Measurements from ENCODE around the gene DDX41.

The DDX41 gene

GRCh38 chr5:177507165-177507564 is 9.6 kb downstream of the DDX41 start:
- Histone ChIP-seq H3K4me3 (replicated peaks; ENCODE audit: insufficient read depth, low read length) (peak overlapping the region; percentile 84), H3K27ac (replicated peaks) (peak overlapping the region; percentile 96), H3K27me3 (ENCODE audit: insufficient read depth, poor library complexity, severe bottlenecking) (no peaks in the 10 kb centered on the region)
- DNase-seq (ENCODE audit: low read depth in 1 of 2, low spot score in 1 of 2), result peak in 1 of 2 experiments; percentile 58
- TF ChIP-seq GABPA (IDR thresholded peaks at IDR 0.05; ENCODE audit: low read depth) (no peak), REST (IDR thresholded peaks at IDR 0.05; ENCODE audit: insufficient replicate concordance, low read depth) (no peak)

GRCh38 chr5:177505075-177505474 is 11.7 kb downstream of the DDX41 start:
- Histone ChIP-seq H3K4me3 (replicated peaks; ENCODE audit: insufficient read depth, low read length) (no peak overlapping the region), H3K27ac (replicated peaks) (no peak overlapping the region), H3K27me3 (ENCODE audit: insufficient read depth, poor library complexity, severe bottlenecking) (no peaks in the 10 kb centered on the region)
- peak; percentile 35; the same call in 1 of the 2 replicates for TF ChIP-seq POLR2AphosphoS5 (IDR thresholded peaks at IDR 0.05; ENCODE audit: low read depth)
- no peak for TF ChIP-seq SPI1 (IDR thresholded peaks at IDR 0.05; ENCODE audit: borderline replicate concordance, low read depth)
- DNase-seq (ENCODE audit: low read depth in 1 of 2, low spot score in 1 of 2), result no peak

GRCh38 chr5:177504086-177505056 is 12.4 kb downstream of the DDX41 start:
- no peak overlapping the region for H3K27ac ChIP-seq (replicated peaks)
- peak; percentile 7; the same call in 1 of the 2 replicates for TF ChIP-seq POLR2AphosphoS5 (IDR thresholded peaks at IDR 0.05; ENCODE audit: low read depth)
- TF ChIP-seq CTCF (IDR thresholded peaks at IDR 0.05; ENCODE audit: insufficient read depth, low read length), result no peak
- no peaks in the 10 kb centered on the region for H3K27me3 ChIP-seq (ENCODE audit: insufficient read depth, poor library complexity, severe bottlenecking)
- H3K4me3 ChIP-seq (replicated peaks; ENCODE audit: insufficient read depth, low read length), result no peak overlapping the region
- DNase-seq (ENCODE audit: low read depth in 1 of 2, low spot score in 1 of 2), result no peak

GRCh38 chr5:177503351-177504085 is 13.2 kb downstream of the DDX41 start:
- Histone ChIP-seq H3K27me3 (ENCODE audit: insufficient read depth, poor library complexity, severe bottlenecking) (no peaks in the 10 kb centered on the region), H3K27ac (replicated peaks) (no peak overlapping the region), H3K4me3 (replicated peaks; ENCODE audit: insufficient read depth, low read length) (no peak overlapping the region)
- no peak for DNase-seq (ENCODE audit: low read depth in 1 of 2, low spot score in 1 of 2)
- no peak for TF ChIP-seq CTCF (IDR thresholded peaks at IDR 0.05; ENCODE audit: insufficient read depth, low read length)
- TF ChIP-seq SPI1 (IDR thresholded peaks at IDR 0.05; ENCODE audit: borderline replicate concordance, low read depth), result no peak
- no peak for TF ChIP-seq REST (IDR thresholded peaks at IDR 0.05; ENCODE audit: insufficient replicate concordance, low read depth)
- TF ChIP-seq POLR2AphosphoS5 (IDR thresholded peaks at IDR 0.05; ENCODE audit: low read depth), result 0 out of 2 replicates have a peak, but pooled peaks have one; percentile 4
